G401 (cell line): Measurements from ENCODE around the gene ARHGAP10. TPM values are rescaled to one million over a fixed set of nuclear protein-coding genes. Genes with fewer than 3 reads are reported as not detected.

Experiments
- DNase-seq: peaks from one replicate; pipeline ENCODE4 v3.0.0-alpha.2; 2015; ENCODE audit warnings: low spot score
- in situ Hi-C: cut with HindIII; loops from 2 replicates; pipeline ENCODE4 v1.10.0; 2016; ENCODE audit warnings: low sequenced_read_pairs, mixed read lengths
- total RNA-seq: library from RNA; depleted of rRNA; stranded (reverse); fragments of >200 nt; shearing (Covaris generic); gene quantifications from 2 replicates; pipeline ENCODE4 v1.2.3, GENCODE V29; 2014

Gene ARHGAP10
- total RNA-seq, 1 experiment from 2014 or later, result 3.7 TPM

DNA sequence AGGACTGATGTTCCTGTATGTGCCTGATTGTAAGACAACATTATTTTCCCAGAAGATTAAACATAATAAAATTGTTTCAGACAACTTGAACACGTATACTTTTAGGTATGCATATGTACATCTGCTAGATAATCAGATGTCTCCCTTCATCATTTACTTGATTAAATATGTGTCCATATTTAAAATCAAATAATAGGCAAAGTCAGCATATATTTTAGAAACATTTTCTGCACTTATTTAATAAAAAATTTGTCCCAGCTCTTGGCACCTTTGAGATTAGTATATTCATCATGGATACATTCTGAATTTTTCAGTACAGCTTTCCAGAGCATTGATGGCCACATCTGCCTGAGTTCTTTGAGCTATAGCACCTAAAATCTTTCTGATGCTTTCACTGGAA, 106.0 kb downstream of the ARHGAP10 start:
- in situ Hi-C loops, result no loop called here
- no peak for DNase-seq

DNA sequence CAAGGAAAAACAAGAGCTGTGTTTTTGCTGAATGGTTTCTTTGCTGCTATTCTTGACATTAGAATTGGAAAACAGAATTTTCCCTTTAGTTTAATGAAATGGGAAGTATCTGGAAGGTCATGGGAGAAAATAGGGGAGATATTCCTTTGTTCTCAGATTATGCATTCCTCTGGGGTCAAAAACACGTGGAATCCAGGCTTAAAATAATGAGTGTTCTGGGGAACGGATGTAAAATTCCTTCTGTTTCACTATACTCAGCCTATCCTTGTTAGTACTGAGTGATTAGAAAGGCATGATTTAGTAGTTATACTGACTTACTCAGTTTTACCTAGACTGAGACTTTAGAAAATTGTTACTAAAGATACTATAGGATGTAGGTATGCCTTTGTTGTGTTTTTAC, 107.3 kb downstream of the ARHGAP10 start:
- in situ Hi-C loops, result no loop called here
- DNase-seq, result no peak

DNA sequence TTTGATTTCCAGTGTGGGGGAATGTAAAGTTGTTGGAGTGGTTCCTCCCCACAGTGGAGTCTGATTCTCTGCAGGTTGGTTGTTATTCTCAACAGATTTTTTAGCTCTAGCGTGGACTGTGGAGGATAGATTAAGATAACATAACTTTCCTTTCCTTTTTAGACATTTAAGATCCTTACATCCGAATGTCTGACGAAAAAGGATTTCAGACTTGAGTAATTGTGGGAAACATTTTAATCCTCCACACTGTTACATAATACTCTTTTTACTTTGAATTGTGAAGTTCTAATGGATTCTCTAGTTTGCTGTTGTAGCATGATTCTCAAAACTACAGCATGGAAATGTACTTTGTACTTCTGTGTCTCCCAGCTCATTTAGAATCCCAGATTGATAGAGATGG, 107.8 kb downstream of the ARHGAP10 start:
- no peak for DNase-seq
- in situ Hi-C loops, result no loop called here

DNA sequence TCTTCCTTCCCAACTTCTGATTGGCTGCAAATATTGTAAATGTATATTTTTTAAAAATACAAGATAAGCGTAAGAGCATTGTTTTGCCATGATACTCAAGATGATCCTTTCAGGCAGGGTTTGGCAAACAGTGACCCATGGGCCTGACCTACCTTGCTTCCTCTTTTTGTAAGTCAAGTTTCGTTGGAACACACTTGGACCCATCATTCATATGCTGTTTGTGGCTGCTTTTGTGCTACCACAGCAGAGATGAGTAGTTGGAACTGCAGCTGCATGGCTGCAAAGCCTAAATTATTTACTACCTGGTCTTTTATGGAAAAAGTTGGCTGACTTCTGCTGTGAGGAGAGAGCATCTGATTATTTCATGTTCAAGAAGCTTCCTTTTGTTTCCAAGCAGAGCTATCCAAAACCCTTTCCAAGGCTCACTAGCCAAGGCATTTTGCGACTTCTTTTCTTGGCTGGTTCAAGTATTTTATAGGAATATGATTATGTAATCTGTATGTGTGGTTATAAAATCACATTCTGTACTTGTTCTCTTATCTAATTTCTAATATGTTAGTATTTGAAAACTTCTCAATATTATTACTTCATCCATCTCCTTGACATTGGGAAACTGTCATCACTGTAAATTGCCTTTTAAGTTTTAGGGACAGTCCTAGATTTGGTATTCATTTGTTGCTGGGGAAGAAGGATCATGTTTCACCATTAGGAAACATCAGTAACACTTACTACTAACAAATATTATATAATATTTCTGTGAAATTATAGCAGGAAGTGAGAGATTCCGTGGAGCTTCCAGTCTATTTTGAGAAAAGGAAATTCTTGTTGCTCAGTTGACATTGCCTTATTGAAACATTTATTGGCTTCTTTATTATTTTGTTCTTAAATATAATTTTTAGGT, 109.2 kb downstream of the ARHGAP10 start:
- no peak for DNase-seq
- in situ Hi-C loops, result no loop called here

DNA sequence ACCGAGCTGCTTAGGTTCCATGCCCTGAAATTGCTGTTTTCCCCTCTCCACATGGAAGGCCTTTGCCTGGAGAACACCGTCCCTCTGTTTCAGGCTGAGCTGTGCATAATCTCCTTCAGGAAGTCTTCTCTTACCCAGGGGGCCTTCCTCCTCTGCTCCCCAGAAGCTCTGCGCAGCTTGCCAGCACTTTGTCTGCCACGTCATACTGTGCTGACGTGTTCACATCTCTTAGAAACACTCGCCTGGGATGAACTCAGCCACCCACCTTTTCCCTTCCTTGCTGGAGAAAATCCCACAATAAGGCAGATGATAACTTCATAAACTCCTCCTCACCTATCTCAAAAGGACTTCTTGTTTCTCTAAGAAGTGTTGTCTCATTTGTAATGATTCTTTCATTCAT, 110.7 kb downstream of the ARHGAP10 start:
- no peak for DNase-seq
- in situ Hi-C loops, result no loop called here

DNA sequence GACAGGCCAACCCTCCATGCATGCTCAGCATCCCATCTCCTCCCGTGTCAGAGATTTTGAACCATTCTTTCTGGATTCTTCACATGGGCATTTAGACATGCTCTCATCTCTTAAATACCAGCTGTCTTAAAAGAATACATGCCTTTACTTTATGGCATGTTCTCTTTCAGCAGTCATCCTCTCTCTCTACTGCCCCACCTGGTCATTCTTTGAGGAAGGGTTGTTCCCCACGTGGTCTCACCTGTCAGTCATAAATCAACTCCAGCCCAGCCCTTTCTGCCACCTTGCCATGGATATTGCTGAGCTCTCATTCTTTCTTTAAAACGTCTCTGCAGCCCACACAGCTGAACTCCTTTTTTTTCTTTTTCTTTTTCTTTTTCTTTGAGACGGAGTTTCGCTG, 111.3 kb downstream of the ARHGAP10 start:
- no peak for DNase-seq
- in situ Hi-C loops, result no loop called here

DNA sequence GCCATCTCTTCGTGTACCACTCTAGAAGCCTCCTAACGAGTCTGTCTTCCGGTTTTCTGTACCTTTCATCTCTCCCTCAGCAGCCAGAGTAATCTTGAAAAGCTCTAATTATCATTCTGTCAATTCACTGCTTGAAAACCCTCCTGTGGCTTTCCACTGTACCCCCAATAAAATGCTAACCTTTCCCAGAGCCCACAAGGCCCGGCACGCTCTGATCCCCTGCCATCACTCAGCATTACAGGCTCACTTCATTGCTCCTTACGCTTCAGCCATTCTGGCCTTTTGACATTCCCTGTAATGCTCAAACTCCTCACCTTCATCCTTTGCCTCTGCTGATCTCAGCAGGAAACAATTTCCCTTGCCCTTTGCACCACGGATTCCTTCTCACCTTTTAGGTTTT, 112.9 kb downstream of the ARHGAP10 start:
- in situ Hi-C loops, result no loop called here
- DNase-seq, result no peak

DNA sequence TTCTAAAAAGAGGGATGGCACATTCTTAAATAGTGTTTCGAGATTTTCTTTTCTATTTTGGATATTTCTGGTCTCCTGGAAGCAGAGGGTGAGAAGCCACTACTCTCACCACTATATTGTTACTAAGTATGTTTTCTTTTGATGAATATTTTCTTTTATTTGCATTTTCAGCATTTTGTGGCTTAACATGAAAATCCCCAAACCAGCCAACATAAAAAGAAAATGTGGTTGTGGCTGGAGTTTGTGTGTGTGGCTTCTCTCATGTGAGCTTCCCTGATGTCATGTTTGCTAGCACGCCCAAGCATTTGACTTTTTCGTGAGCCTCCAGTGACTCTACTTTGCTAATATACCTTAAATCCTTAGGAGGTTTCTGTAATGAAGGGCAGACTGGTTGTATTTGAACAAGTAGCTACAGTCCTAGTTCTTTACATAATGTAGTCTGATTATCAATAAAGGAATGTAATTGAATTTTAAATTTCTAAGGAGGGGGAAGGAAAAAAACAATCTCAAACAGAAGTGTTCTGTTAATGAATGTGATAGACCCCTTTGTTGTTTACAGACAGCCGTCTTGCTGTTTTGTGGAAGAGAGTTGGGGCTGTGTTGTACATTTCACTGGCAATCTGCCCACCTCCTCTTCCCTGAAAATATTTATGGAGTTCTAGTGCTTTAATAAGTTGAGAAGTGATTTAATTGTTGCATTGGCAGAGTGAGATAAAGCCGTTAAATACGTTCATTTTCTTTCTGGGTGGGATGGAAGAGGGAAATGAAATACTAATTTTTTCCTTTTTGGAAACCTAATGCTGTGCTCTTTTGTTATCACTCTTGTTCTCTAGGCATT, 114.6 kb downstream of the ARHGAP10 start:
- in situ Hi-C loops, result no loop called here
- DNase-seq, result no peak

DNA sequence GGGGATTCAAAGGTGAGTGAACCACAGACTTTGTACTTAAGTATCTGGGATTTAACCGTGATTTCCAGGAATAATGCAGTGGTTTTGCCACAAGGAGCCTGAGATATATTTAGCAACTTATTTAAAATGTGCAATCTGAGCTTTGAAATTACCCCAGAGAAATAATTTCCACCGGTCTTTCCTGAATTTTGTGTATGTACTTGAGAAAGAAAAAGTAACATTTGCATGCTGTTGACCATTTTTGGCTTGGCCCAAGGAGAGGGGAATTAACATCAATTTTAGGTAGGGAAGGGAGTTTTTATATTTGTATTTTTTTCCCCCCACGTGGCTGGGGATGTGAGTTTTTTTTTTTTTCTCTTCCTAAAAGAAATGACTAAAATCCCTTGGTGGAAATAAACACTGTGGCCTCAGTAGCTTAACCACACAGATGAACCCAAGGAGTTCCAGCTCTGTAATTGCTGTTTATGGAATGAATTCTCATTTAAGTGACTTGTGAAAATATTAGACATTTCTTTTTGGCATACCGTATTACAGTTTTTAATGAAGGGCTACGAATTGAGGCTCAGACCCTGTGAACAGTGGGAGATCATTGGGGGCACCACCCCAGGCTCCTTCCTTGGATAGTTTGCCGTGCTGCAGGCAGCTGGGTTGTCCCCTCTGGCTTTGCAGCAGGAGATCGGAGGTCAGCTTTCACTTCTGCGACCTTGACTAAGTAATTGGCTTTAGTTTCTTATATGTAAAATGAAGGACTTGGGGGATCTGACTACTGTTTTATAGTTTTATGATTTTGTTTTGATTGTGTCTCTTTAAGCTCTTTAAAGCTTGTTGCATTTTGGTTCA, 116.1 kb downstream of the ARHGAP10 start:
- in situ Hi-C loops, result no loop called here
- DNase-seq, result no peak

DNA sequence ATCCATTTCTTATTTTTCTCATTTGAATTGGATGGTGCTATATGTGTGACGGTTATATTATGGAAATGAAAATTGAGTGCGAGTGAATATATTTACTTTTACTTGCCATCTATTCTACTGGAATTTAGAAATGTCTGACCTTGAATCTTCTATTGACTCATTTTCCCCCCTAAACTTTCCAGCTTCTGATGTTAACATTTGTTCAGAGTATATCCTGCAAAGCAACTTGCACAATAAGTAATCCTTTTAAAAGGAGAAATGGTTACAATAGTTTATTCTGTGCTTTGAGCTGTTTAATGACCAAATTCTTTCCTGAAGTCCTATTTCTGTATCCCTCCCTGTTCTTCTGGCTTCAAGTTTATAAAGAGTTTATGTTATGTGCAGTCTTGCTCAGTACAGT, 116.7 kb downstream of the ARHGAP10 start:
- DNase-seq, result no peak
- in situ Hi-C loops, result no loop called here

DNA sequence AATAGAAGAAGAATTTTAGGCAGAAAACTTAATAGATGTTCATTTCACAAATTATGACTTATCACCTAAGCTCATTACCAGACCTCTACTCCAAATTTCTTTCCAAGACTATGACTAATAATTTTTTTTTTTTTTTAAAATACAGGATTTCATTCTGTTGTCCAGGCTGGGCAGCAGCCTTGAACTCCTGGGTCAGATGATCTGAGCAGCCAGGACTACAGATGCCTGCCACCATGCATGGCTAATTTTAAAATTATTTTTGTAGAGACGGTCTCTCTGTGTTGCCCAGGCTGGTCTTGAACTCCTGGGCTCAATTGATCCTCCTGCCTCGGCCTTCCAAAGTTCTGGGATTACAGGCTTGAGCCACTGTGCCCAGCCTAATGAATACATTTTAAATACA, 119.2 kb downstream of the ARHGAP10 start:
- in situ Hi-C loops, result no loop called here
- no peak for DNase-seq

DNA sequence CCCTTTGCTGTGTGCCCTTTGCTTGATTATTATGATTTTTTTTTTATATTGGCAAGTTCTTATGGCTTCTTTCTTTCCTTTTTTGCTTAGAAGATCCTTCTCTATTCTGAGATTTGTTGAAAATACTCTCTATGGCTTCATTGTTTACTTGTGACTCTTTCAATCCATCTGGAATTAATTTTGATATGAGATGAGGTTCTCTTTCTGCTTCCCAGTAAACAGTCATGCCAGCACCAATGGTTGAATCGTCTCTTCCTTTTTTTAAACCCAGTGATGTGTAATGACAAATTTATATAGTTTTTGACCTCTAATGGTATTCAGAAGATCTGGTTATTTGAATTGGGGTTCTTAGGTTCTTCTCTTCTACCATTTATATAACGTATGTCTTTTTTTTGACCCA, 121.8 kb downstream of the ARHGAP10 start:
- in situ Hi-C loops, result no loop called here
- no peak for DNase-seq

DNA sequence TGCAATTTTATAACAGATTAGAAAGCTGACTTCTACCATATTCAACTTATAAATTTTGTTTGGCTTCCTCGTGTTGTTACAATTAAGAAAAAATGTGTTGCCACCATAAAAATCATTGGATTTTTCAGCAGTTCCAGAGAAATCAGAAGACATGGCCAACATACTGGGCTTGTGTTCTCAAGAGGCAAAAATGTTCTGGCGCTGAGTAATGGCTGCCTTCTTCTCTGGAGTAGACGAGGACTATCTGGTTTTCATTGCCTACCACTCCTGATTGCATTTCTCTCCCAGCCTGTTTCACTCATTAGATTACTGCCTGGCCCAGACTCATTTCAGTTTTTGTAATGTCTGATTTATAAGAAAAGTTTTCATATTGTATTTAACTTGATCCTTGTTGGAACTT, 122.3 kb downstream of the ARHGAP10 start:
- in situ Hi-C loops, result no loop called here
- no peak for DNase-seq

DNA sequence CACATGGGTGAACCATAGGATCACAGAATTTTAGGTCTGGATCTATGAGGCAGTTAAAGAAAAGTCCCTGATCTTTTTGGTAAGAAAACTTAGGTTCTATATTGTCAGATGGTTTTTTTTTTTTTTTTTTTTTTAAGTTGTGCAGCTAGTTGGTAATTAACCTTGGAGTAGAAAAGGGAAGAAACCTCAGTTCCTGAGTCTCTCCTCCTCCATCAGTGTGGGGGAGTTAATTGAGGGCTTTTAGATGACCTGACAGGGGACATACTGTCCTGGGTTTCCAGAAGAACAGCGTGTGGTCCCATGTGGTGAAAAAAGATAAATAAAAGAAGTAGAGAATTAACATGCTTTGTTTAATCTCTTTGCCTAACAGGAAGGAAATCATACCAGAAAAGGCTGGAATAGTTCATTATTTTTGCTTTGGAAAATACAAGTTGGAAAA, 123.7 kb downstream of the ARHGAP10 start:
- DNase-seq, result no peak
- in situ Hi-C loops, result no loop called here

DNA sequence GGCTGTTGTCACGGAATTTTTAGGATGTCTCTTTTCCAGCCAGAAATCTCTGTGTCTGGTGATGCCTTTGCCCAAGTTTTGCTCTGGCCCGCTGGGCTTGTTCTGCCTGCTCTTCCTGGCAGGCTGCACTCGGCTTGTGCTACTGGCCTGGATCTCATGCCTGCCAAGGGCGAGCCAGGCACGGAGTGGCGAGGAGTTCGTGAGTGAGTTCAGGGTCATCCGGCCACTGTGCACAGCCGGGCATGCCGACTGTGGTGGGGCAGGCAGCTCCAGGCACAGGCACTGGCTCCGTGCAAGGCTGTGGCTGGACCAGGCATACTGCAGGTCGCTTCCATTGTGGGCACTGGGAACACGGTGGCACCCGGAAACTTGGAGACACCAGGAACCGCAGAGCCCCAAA, 129.1 kb downstream of the ARHGAP10 start:
- DNase-seq, result no peak
- in situ Hi-C loops, result no loop called here

DNA sequence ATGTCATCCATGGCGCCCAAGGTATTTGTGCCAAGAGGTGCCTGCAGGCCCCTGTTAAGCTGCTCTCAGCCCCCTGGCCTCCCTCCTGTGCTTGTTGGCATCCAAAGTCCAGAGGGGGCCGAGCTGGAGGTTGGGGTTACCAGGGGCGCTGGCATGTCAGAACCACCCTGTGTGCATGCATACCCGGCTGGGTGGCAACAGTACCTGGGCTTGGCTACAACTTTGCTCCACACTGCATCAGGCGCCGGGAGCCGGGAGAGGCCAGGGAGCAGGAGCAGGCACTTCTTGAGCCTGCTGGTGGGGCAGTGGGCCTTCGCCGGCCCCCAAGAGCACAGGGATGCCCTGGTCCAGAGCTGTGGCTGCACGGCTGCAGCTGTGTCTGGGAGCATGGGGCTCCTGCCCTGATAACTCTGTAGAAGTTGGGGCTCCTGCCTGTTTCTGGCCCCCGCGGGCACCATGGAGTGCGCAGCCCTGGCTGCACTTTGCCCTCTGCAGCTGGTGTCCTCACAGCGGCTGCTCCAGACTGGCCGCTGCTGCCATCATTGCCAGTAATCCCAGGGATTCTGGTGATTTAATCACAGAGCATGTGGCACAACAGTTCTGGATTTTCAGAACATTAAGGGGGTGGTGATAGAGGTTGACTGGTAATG, 130.3 kb downstream of the ARHGAP10 start:
- in situ Hi-C loops, result no loop called here
- no peak for DNase-seq

DNA sequence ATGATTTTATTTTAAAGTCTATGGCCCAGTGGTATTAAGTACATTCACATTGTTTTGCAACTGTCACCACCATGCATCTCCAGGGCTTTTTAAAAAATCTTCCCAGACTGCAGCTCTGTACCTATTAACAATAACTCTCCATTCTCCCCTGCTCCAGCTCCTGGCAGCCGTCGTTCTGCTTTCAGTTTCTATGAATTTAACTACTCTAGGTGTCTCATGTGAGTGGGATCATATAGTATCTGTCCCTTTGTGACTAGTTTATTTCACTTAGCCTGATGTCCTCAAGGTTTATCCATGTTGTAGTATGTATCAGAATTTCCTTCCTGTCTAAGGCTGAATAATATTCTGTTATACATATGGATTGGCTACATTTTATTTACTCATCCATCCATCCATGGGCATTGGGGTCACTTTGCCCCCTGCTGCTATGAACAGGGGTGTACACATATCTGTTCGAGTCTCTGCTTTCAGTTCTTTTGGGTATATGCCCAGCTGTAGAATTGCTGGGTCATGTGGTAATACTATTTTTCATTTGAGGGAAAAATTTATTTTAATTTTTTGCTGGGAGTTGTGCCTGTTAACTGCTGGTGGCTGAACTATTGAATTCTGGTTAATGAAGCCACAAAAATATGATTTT, 131.3 kb downstream of the ARHGAP10 start:
- DNase-seq, result no peak
- in situ Hi-C loops, result no loop called here

DNA sequence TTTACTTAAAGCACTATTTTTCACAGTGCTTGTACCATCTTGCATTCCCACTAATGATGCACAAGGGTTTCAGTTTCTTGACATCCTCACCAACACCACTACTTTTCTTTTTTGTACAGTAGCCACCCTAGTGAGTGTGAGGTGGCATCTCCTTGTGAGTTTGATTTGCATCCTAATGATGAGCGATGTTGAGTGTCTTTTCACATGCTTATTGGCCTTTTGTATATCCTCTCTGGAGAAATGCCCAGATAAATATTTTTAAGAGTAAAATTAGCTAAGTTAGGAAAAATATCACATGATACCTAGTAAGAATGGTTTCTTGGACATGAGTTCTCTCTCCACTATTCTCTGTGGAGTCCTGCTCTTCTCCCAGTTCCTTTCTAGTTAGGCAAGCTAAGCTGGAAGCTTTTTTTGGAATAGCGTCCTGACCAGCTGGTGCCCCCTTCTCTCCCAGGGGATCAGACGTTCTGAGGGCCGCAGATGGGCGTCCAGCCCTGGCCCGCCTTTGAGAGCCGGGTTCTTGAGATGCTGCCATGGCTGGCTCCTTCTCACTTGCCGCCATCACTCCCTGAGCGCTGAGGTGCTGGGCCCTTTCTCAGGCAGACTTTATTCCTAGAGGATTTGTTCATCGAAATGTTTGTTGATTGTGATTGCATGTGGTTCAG, 132.1 kb downstream of the ARHGAP10 start:
- DNase-seq, result no peak
- in situ Hi-C loops, result no loop called here
